ENCODE data around the gene FAM171A1. TPM values are rescaled to one million over a fixed set of nuclear protein-coding genes. Genes with fewer than 3 reads are reported as not detected.

FAM171A1 gene
- total RNA-seq, 2 donors from 2014 or later, result 22.1 to 29.1 TPM

GRCh38 chr10:15378569-15378968, 7.5 kb upstream of the FAM171A1 start:
- no peak for TF ChIP-seq CTCF (IDR thresholded peaks at IDR 0.05)
- no peak for TF ChIP-seq POLR2A (IDR thresholded peaks at IDR 0.05)
- H3K4me3 ChIP-seq, result no peak overlapping the region
- WGBS, 2 donors, result 72 to 77% methylated on average over 5 of the region's 5 CpGs
- intact Hi-C loops (cut with DNase I), result loop anchor here (10.0 kb wide), 1 partner anchor 114 kb away; no protein-coding TSS in a partner anchor
- no peaks in the 10 kb centered on the region for H3K36me3 ChIP-seq (replicated peaks in 1 of 2; ENCODE audit: insufficient read depth in 1 of 2, low read depth in 2 of 2)
- H3K27ac ChIP-seq, result no peak overlapping the region
- H3K27me3 ChIP-seq, result no peaks in the 10 kb centered on the region
- H3K9me3 ChIP-seq, result no peaks in the 10 kb centered on the region
- ATAC-seq (no peak), DNase-seq (no peak)
- no peaks in the 10 kb centered on the region for H3K4me1 ChIP-seq

GRCh38 chr10:15374566-15374965, 3.5 kb upstream of the FAM171A1 start:
- Histone ChIP-seq H3K4me3 (no peak overlapping the region), H3K4me1 (peaks cover 11% of the 10 kb centered on the region), H3K36me3 (replicated peaks in 1 of 2; ENCODE audit: insufficient read depth in 1 of 2, low read depth in 2 of 2) (no peaks in the 10 kb centered on the region), H3K27ac (peak overlapping the region in 2 of 4 donors; percentile 4 to 34), H3K27me3 (no peaks in the 10 kb centered on the region), H3K9me3 (no peaks in the 10 kb centered on the region)
- intact Hi-C loops (cut with DNase I), result loop anchor here (5.0 to 10.0 kb wide), 2 partner anchors 110 to 162 kb away; no protein-coding TSS in a partner anchor
- TF ChIP-seq CTCF (IDR thresholded peaks at IDR 0.05), result no peak
- no peak for TF ChIP-seq POLR2A (IDR thresholded peaks at IDR 0.05)
- WGBS, 2 donors, result 4 to 9% methylated on average over 1 of the region's 1 CpG
- ATAC-seq (no peak), DNase-seq (no peak)

GRCh38 chr10:15374156-15374555, 3.1 kb upstream of the FAM171A1 start:
- H3K9me3 ChIP-seq, result no peaks in the 10 kb centered on the region
- H3K27ac ChIP-seq, result peak overlapping the region in 2 of 4 donors; percentile 4 to 34
- H3K4me3 ChIP-seq, result no peak overlapping the region
- H3K4me1 ChIP-seq, result peaks cover 12% of the 10 kb centered on the region
- intact Hi-C loops (cut with DNase I), result loop anchor here (5.0 to 10.0 kb wide), 2 partner anchors 109 to 162 kb away; no protein-coding TSS in a partner anchor
- DNase-seq (no peak), ATAC-seq (no peak)
- no peaks in the 10 kb centered on the region for H3K36me3 ChIP-seq (replicated peaks in 1 of 2; ENCODE audit: insufficient read depth in 1 of 2, low read depth in 2 of 2)
- no peaks in the 10 kb centered on the region for H3K27me3 ChIP-seq
- 50 to 60% methylated on average over 3 of the region's 3 CpGs for WGBS, 2 donors
- TF ChIP-seq CTCF (IDR thresholded peaks at IDR 0.05) (no peak), POLR2A (IDR thresholded peaks at IDR 0.05) (no peak)

- H3K9me3 ChIP-seq, result no peaks in the 10 kb centered on the region
- ATAC-seq (no peak), DNase-seq (no peak)
- H3K27ac ChIP-seq, result no peak overlapping the region
- no peak overlapping the region for H3K4me3 ChIP-seq
- 69 to 73% methylated on average over 2 of the region's 2 CpGs for WGBS, 2 donors
- H3K36me3 ChIP-seq (replicated peaks in 1 of 2; ENCODE audit: insufficient read depth in 1 of 2, low read depth in 2 of 2), result no peaks in the 10 kb centered on the region
- H3K27me3 ChIP-seq, result no peaks in the 10 kb centered on the region
- no peak for TF ChIP-seq CTCF (IDR thresholded peaks at IDR 0.05)
- TF ChIP-seq POLR2A (IDR thresholded peaks at IDR 0.05), result no peak
- intact Hi-C loops (cut with DNase I), result loop anchor here (5.0 to 10.0 kb wide), 2 partner anchors 108 to 161 kb away; no protein-coding TSS in a partner anchor
- H3K4me1 ChIP-seq, result peaks cover 12% of the 10 kb centered on the region
These were observed 2.1 kb upstream of the FAM171A1 start for GRCh38 chr10:15373199-15373598.

Data from body of pancreas (tissue), 4 donors.